HepG2 (cell line): ENCODE measurements around the gene MYD88. TPM values are rescaled to one million over a fixed set of nuclear protein-coding genes. Genes with fewer than 3 reads are reported as not detected.
"Not testable (repeated sequence)": the region's sequence is repeated elsewhere in the genome, so short reads cannot be mapped to it uniquely, and the experiment has no call there.

Experiments
- ATAC-seq: fragments of 200-7000 bp; cut with Tn5 transposase; 3 replicates; pipeline ENCODE4 v1.9.1; 2020; ENCODE audit warnings: mild to moderate bottlenecking, moderate library complexity
- BruUV-seq: library from RNA; stranded (reverse); fragments of 400-500 nt; replicated peaks from 2 replicates; lab custom pipeline; 2021; lab: Mats Ljungman, UMichigan
- CTCF ChIA-PET: fragments of 300-600 bp; formaldehyde crosslinking; extraction: SDS; loops from one replicate; lab custom pipeline; 2021; ENCODE audit warnings: low total read pairs, inconsistent platforms, low intra/inter-chr PET ratio; lab: Yijun Ruan, JAX
- POLR2A ChIA-PET: fragments of 350-600 bp; sonication (Branson Sonifier 250); formaldehyde crosslinking; loops from one replicate; lab custom pipeline; 2020; ENCODE audit warnings: antibody characterized with exemption, inconsistent platforms; lab: Yijun Ruan, JAX
- DNase-seq: peaks from one replicate; pipeline ENCODE4 v3.0.0-alpha.2; 2015; ENCODE audit warnings: low spot score
- FAIRE-seq: peaks from 3 replicates; lab custom pipeline; 2011; peaks lifted over from hg19 to GRCh38; lab: Jason Lieb, UNC
- H2AFZ ChIP-seq: one replicate; pipeline ENCODE4 v1.6.1; 2011; ENCODE audit warnings: low read length, inconsistent platforms
- H3K27ac ChIP-seq: fragments of 300-600 bp; 3 replicates; pipeline ENCODE4 v1.8.0; 2011; ENCODE audit warnings: mixed run types, mild to moderate bottlenecking, mixed read lengths, low read length, inconsistent platforms; ENCODE audit not compliant: insufficient read depth; ENCODE audit errors: extremely low read length
- H3K27me3 ChIP-seq, 2 experiments: fragments of 200-600 bp in 1 of 2; 2 replicates in 1 of 2; 3 replicates in 1 of 2; pipeline versions ENCODE4 v1.6.0 to v1.8.0; 2011; ENCODE audit warnings: low read length in 2 of 2, mild to moderate bottlenecking in 2 of 2, moderate library complexity in 2 of 2, inconsistent platforms in 1 of 2; ENCODE audit not compliant: insufficient read depth in 2 of 2, control insufficient read depth in 1 of 2
- H3K36me3 ChIP-seq, 2 experiments: fragments of 200-600 bp in 1 of 2; replicated peaks in 1 of 2; 2 replicates in 1 of 2; 3 replicates in 1 of 2; pipeline versions ENCODE4 v1.5.1 to v1.8.0; 2011; ENCODE audit warnings: low read length in 2 of 2, inconsistent platforms in 1 of 2; ENCODE audit not compliant: insufficient read depth in 2 of 2, control insufficient read depth in 1 of 2
- H3K4me1 ChIP-seq: 2 replicates; pipeline ENCODE4 v1.5.1; 2012; ENCODE audit warnings: low read length, inconsistent platforms; ENCODE audit not compliant: insufficient read depth
- H3K4me2 ChIP-seq: 2 replicates; pipeline ENCODE4 v1.6.0; 2011; ENCODE audit warnings: low read depth, low read length, inconsistent platforms
- H3K4me3 ChIP-seq, 3 experiments: fragments of 200-600 bp in 1 of 3; sonication (generic), shearing (Covaris generic) in 1 of 3; replicated peaks in 1 of 3; 2 replicates each; pipeline ENCODE4 v1.5.1; 2011 to 2016; ENCODE audit warnings: low read length in 3 of 3, inconsistent platforms in 2 of 3, low read depth in 2 of 3, mild to moderate bottlenecking in 2 of 3, control low read depth in 1 of 3, mixed read lengths in 1 of 3; ENCODE audit not compliant: insufficient read depth in 1 of 3
- H3K79me2 ChIP-seq: one replicate; pipeline ENCODE4 v1.6.1; 2011; ENCODE audit warnings: low read length, inconsistent platforms; ENCODE audit not compliant: insufficient read depth
- H3K9ac ChIP-seq: 2 replicates; pipeline ENCODE4 v1.6.0; 2011; ENCODE audit warnings: mild to moderate bottlenecking, low read depth, low read length, inconsistent platforms; ENCODE audit not compliant: insufficient read depth
- H3K9me3 ChIP-seq: 2 replicates; pipeline ENCODE4 v1.5.1; 2012; ENCODE audit warnings: mild to moderate bottlenecking, low read length
- H4K20me1 ChIP-seq: 2 replicates; pipeline ENCODE4 v1.6.0; 2011; ENCODE audit warnings: inconsistent platforms, mild to moderate bottlenecking, low read length, moderate library complexity; ENCODE audit not compliant: insufficient read depth
- CCDC6 ChIP-seq: sonication (generic); formaldehyde crosslinking; IDR thresholded peaks from 2 replicates; pipeline ENCODE4 v1.8.1; 2022; ENCODE audit warnings: mild to moderate bottlenecking, missing genetic modification reagents, moderate library complexity
- HNRNPL ChIP-seq: fragments of 200-400 bp; formaldehyde crosslinking; IDR thresholded peaks from 2 replicates; pipeline ENCODE4 v1.6.1; 2017; ENCODE audit warnings: mild to moderate bottlenecking, low read depth, low read length
- MIXL1 ChIP-seq: IDR thresholded peaks from 2 replicates; pipeline ENCODE4 v1.6.1; 2016
- RXRB ChIP-seq: IDR thresholded peaks from 2 replicates; pipeline ENCODE4 v1.6.1; 2016; ENCODE audit warnings: borderline replicate concordance, missing genetic modification reagents, missing compliant biosample characterization
- SP2 ChIP-seq: sonication (generic); formaldehyde crosslinking; IDR thresholded peaks from 2 replicates; pipeline ENCODE4 v1.5.1; 2020; ENCODE audit warnings: mild to moderate bottlenecking, missing genetic modification reagents
- WGBS: methylation state at CpG from one replicate; pipeline ENCODE4 v1.1.6; 2017; ENCODE audit warnings: low lambda C conversion rate; 5-methylcytosine and 5-hydroxymethylcytosine counted together
- in situ Hi-C: cut with HindIII; loops from 2 replicates; pipeline ENCODE4 v1.10.0; 2017; ENCODE audit warnings: low pct_unique_long_range_greater_than_20kb; ENCODE audit not compliant: extremely low pct_ligation_motif_present
- intact Hi-C: fragments of 100-400 bp; cut with micrococcal nuclease; formaldehyde crosslinking; loops from one replicate; pipeline ENCODE4 v1.10.0; 2022; ENCODE audit not compliant: unreplicated experiment
- polyA plus RNA-seq, 8 experiments: library from polyadenylated mRNA; depleted of rRNA in 3 of 8; stranded (reverse) in 7 of 8; unstranded in 1 of 8; fragments of >200 nt; fragmentation: Illumina TruSeq in 4 of 8; extraction: Trizol in 4 of 8; gene quantifications; 2 replicates each; pipeline versions ENCODE4 v1.2.1 to v1.2.3, GENCODE V29; 2011 to 2016; ENCODE audit warnings: low read depth in 4 of 8, missing spikeins in 1 of 8, mixed read lengths in 1 of 8; ENCODE audit not compliant: insufficient read depth in 1 of 8
- total RNA-seq, 5 experiments: library from RNA; depleted of rRNA; stranded (reverse); fragments of >200 nt; fragmentation: Illumina TruSeq; extraction: Trizol; gene quantifications; 2 replicates each; pipeline ENCODE4 v1.2.3, GENCODE V29; 2016; ENCODE audit warnings: low read depth in 1 of 5
- TF ChIP-seq, protein P1 (sequence below): IDR thresholded peaks from 2 replicates; pipeline ENCODE4 v1.4.0; 2020; ENCODE audit warnings: mild to moderate bottlenecking, missing genetic modification reagents
- TF ChIP-seq, protein P2 (sequence below): sonication (generic); formaldehyde crosslinking; IDR thresholded peaks from 2 replicates; pipeline ENCODE4 v1.8.0; 2022; ENCODE audit warnings: missing genetic modification reagents, mild to moderate bottlenecking, moderate library complexity, borderline replicate concordance
- TF ChIP-seq, protein P3 (sequence below): sonication (generic); formaldehyde crosslinking; IDR thresholded peaks from 2 replicates; pipeline ENCODE4 v1.4.0; 2020; ENCODE audit warnings: missing genetic modification reagents, low read depth, mild to moderate bottlenecking, borderline replicate concordance
- TF ChIP-seq, protein P4 (sequence below): sonication (generic); formaldehyde crosslinking; IDR thresholded peaks from 2 replicates; pipeline ENCODE4 v1.4.0; 2020; ENCODE audit warnings: low read depth, mild to moderate bottlenecking, missing genetic modification reagents

MYD88 gene
- total and polyA plus RNA-seq, 2 of the 13 experiments (the other 11 are each of a cell fraction or from before 2014, with no cell fraction given): 7.6 to 32.7 TPM

DNA sequence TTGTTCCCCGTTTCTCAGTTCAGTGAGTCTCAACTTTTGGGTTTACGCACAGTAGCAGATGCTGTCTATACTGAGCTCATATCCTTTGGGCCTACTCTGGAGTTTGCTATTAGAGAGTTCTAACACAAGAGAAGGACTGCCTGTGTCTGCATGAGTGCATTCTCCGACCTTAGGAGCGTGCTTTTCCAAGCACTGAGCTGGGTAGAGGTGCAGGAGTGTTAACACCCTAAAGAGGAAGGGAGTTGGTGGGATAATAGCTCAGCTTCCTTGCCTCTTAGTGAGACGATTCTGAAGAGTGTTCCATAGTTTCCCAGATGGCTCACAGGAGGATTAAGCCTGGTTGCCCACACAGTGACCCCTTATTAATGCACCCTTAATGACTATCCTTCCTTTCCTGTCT is 20.0 kb downstream of the MYD88 start:
- Histone ChIP-seq H3K4me3 (no peak overlapping the region), H3K9me3 (no peaks in the 10 kb centered on the region), H3K36me3 (no peaks in the 10 kb centered on the region), H3K79me2 (no peaks in the 10 kb centered on the region), H3K9ac (no peak overlapping the region), H4K20me1 (no peaks in the 10 kb centered on the region)
- no peak for ATAC-seq
- POLR2A ChIA-PET: interaction anchor here (1.9 kb wide), 1 partner anchor 22 kb away, joined by 6 read pairs; the partner anchor contains the start of gene ACAA1
- FAIRE-seq: no peak
- TF ChIP-seq MIXL1 (CRISPR knock-in tag): no peak
- no peak for TF ChIP-seq CCDC6 (CRISPR knock-in tag)
- TF ChIP-seq RXRB (CRISPR knock-in tag): no peak
- TF ChIP-seq, protein P1, sequence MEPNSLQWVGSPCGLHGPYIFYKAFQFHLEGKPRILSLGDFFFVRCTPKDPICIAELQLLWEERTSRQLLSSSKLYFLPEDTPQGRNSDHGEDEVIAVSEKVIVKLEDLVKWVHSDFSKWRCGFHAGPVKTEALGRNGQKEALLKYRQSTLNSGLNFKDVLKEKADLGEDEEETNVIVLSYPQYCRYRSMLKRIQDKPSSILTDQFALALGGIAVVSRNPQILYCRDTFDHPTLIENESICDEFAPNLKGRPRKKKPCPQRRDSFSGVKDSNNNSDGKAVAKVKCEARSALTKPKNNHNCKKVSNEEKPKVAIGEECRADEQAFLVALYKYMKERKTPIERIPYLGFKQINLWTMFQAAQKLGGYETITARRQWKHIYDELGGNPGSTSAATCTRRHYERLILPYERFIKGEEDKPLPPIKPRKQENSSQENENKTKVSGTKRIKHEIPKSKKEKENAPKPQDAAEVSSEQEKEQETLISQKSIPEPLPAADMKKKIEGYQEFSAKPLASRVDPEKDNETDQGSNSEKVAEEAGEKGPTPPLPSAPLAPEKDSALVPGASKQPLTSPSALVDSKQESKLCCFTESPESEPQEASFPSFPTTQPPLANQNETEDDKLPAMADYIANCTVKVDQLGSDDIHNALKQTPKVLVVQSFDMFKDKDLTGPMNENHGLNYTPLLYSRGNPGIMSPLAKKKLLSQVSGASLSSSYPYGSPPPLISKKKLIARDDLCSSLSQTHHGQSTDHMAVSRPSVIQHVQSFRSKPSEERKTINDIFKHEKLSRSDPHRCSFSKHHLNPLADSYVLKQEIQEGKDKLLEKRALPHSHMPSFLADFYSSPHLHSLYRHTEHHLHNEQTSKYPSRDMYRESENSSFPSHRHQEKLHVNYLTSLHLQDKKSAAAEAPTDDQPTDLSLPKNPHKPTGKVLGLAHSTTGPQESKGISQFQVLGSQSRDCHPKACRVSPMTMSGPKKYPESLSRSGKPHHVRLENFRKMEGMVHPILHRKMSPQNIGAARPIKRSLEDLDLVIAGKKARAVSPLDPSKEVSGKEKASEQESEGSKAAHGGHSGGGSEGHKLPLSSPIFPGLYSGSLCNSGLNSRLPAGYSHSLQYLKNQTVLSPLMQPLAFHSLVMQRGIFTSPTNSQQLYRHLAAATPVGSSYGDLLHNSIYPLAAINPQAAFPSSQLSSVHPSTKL (CRISPR knock-in tag): no peak
- TF ChIP-seq SP2: no peak
- no peak for TF ChIP-seq HNRNPL
- TF ChIP-seq, protein P2, sequence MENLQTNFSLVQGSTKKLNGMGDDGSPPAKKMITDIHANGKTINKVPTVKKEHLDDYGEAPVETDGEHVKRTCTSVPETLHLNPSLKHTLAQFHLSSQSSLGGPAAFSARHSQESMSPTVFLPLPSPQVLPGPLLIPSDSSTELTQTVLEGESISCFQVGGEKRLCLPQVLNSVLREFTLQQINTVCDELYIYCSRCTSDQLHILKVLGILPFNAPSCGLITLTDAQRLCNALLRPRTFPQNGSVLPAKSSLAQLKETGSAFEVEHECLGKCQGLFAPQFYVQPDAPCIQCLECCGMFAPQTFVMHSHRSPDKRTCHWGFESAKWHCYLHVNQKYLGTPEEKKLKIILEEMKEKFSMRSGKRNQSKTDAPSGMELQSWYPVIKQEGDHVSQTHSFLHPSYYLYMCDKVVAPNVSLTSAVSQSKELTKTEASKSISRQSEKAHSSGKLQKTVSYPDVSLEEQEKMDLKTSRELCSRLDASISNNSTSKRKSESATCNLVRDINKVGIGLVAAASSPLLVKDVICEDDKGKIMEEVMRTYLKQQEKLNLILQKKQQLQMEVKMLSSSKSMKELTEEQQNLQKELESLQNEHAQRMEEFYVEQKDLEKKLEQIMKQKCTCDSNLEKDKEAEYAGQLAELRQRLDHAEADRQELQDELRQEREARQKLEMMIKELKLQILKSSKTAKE (CRISPR knock-in tag): no peak
- TF ChIP-seq, protein P3, sequence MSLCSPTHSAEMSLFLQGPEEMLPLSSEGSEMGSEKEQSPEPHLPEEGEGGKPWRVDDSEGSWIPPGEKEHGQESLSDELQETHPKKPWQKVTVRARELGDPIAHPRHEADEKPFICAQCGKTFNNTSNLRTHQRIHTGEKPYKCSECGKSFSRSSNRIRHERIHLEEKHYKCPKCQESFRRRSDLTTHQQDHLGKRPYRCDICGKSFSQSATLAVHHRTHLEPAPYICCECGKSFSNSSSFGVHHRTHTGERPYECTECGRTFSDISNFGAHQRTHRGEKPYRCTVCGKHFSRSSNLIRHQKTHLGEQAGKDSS (CRISPR knock-in tag): no peak
- TF ChIP-seq, protein P4, sequence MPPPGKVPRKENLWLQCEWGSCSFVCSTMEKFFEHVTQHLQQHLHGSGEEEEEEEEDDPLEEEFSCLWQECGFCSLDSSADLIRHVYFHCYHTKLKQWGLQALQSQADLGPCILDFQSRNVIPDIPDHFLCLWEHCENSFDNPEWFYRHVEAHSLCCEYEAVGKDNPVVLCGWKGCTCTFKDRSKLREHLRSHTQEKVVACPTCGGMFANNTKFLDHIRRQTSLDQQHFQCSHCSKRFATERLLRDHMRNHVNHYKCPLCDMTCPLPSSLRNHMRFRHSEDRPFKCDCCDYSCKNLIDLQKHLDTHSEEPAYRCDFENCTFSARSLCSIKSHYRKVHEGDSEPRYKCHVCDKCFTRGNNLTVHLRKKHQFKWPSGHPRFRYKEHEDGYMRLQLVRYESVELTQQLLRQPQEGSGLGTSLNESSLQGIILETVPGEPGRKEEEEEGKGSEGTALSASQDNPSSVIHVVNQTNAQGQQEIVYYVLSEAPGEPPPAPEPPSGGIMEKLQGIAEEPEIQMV (CRISPR knock-in tag): no peak
- TF ChIP-seq, all 625 proteins: peak for 0
- Histone ChIP-seq H3K27ac (no peak overlapping the region), H3K4me1 (peaks cover 8% of the 10 kb centered on the region), H2AFZ (no peak overlapping the region), H3K4me2 (no peak overlapping the region), H3K27me3 (no peaks in the 10 kb centered on the region)
- intact Hi-C loops (no loop called here), in situ Hi-C loops (no loop called here)
- CTCF ChIA-PET: no interaction called here
- DNase-seq: no peak
- BruUV-seq: no TSS peak
- WGBS: 60% methylated on average over 5 of the region's 5 CpGs

DNA sequence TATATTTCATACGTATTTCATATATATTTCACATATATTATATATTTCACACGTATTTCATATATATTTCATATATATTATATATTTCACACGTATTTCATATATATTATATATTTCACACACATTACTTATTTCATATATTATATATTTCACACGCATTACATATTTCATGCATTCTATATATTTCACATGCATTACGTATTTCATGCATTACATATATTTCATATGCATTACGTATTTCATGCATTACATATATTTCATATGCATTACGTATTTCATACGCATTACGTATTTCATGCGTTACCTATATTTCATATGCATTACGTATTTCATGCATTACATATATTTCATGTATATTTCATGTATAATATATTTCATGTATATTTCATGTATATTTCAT is 22.2 kb downstream of the MYD88 start:
- H3K4me1 ChIP-seq: peaks cover 18% of the 10 kb centered on the region
- H3K4me3 ChIP-seq, FAIRE-seq, ATAC-seq, BruUV-seq, H3K4me2 ChIP-seq, H3K27ac ChIP-seq, H3K9me3 ChIP-seq, H3K79me2 ChIP-seq, H3K27me3 ChIP-seq, H3K9ac ChIP-seq, CTCF ChIA-PET, DNase-seq, intact Hi-C loops, H3K36me3 ChIP-seq, H2AFZ ChIP-seq, POLR2A ChIA-PET, in situ Hi-C loops, H4K20me1 ChIP-seq: not testable (repeated sequence)
- WGBS: 89% methylated on average over 11 of the region's 11 CpGs
